Measurements from ENCODE around the gene ALPP.
"Not testable (repeated sequence)": the region's sequence is repeated elsewhere in the genome, so short reads cannot be mapped to it uniquely, and the experiment has no call there.

The ALPP gene

DNA sequence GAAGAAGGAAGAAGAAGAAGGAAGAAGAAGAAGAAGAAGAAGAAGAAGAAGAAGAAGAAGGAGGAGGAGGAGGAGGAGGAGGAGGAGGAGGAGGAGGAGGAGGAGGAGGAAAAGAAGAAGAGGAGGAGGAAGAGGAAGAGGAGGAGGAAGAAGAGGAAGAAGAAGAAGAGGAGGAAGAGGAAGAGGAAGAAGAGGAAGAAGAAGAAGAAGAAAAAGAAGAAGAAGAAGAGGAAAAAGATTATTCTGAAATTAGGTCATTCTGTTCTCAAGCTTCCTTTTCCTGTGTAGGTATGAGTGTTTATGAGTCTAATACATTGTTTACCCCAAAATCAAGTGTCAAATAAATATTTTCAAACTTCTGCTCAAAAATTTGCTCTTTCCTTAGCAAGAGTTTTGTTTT, 6.5 kb downstream of the ALPP start:
- not testable (repeated sequence) for DNase-seq

DNA sequence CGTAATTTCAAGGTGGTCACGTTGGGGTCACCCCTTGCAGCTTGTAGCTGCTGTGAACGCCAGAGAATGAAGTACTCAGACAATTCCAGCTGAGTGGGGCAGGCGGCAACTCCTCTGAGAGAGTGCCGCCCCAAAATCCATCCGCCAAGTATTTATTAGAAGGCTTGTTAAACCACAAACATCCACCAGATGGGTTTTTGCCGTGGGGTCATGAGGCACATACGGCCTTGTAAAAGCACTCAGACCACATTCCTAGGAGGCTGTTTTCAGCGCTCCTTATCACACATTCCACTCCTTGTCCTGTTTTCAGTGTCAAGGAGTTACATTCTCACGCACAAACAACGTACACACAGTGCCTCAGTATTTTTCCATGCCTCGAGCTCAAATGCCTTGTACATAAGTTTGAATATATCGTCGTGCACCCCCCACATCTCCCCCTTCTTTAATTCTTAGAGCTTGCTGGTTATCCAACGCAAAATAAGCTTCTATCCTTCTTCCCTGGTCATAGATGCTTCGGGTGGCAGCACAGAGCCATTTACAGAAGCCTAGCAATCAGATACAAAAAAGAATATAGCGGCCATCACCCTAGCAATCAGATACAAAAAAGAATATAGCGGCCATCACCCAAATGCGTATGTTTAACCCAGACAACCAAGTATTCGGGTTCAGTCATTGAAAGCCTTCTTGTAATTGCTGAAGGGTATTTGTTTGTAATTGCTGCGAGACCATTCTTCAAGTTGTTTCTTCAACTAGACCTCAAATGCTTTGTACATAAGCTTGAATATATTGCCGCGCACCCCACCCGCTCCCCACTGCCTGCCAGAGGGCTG, 7.3 kb downstream of the ALPP start:
- no peak for DNase-seq

DNA sequence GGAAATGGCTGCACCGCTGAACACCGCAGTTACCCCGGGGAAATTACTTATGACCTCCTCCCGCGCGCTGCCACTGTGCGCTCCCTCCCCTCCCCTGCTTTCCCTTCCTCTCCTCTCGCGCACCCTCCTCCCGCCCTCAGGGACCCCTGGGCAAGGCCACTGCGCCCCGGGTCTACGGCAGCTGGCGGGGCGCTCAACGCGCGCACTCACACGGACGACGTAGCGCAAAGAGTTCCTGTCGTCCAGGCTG, 7.9 kb downstream of the ALPP start:
- DNase-seq = no peak

DNA sequence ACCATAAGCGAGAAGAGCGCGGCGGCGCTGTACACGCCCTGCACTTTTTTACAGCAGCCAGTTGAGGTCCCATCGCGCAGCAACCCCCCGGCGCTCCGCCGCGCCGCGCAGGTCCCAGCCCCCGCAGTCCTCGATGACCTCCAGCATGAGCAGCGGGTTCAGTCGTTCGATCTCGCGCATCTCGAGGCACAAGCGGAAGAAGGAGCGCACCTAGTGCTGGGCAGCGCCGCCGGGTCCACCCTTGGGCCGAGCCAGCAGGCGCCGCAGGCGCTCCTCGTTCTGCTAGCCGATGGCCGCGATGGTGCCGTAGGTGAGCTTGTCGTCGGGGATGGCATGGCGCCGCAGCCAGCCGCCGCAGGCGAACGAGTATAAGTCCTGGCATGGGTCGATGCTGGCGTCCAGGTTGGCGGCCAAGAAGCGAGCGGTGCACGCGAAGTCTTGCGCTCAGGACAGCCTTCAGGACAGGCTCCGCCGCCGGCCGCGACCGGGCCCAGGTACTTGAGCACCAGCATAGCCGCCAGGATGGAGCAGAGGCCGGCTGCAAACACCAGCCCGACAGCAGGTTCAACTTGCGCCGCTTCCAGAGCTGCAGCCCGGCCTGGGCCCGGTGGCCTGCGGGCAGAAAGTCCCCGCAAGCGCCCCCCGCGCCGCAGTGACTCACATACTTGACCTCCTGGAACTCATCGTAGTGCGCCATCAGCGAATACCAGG, 8.3 kb downstream of the ALPP start:
- DNase-seq = no peak

DNA sequence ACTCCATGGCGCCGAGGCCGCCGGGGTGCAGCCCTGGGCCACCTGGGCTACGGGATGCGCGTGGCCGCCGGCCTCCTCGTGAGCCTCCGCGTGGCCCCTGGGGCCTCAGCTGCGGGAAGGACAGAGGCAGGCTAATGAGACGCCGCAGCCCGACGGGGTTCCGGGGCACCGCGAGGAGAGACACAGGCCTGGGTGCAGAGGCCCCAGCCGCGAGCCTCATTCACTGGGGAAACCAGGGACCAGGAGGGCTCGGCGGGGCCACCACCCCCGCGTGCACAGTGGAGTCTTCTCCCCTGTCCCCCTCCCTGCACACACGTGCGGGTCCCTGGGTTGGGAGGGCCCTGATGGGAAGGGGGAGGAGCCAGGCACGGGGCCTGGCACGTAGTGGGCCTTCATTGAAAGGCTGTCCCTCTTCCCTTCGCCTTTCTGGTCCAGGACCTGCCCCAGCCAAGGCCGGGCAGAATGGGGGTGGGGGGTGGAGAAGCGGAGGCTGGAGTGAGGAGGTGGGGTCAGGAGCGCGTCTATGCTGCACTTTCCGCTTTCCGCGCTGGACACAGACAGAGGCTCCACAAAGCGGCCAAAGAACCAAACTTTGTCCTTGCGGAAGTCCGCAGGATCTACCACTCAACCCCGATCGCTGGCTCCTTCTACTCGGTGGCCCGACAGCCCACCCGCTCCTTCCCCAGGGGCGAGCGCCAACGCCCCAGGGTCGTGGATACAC, 9.1 kb downstream of the ALPP start:
- DNase-seq = no peak

DNA sequence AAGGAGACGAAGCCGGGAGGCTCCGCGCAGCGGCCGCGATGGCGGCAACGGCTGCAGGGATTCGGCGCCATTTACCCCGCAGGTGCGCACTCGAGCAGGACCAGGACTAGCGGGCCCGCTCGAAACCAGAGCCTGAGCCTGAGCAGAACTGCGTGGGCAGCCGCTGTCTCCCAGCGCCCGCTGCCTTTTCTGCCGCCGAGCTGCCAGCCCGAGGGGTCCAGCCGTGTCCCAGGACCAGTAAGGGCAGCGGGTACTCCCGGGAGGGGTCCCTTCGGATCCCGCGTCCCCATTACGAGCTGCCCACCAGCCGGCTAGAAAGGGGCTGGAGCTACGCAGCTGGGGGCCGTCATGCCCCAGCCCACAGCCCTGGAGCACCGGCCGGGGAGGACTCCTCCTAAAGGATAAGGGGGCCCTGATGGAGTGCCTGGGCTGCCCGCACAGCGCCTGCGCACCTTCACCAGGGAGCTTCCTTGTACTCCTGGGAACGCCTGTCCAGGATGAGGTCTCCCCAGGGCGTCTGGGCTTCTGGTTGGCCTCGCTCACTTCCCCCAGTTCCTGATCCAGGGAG, 9.9 kb downstream of the ALPP start:
- no peak for DNase-seq

DNA sequence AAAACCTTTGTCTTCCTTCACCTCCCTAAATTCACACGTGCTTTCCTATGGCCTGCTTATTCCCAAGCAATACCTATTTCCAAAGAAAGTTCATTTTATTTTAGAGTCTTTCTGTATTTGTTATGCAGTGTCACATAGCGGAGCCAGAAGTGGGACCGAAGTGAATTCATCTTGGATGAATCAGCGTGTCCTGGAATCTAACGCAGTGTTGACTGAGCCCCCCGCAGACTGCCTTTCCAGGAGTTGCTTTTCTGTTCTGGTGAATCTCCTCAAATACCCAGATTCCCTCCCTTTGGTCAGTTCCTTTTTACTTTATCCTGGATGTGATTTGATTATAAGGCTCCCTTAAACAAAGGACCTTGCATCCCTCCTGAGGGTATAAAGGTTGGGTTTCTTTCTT, 10.8 kb downstream of the ALPP start:
- DNase-seq = no peak

DNA sequence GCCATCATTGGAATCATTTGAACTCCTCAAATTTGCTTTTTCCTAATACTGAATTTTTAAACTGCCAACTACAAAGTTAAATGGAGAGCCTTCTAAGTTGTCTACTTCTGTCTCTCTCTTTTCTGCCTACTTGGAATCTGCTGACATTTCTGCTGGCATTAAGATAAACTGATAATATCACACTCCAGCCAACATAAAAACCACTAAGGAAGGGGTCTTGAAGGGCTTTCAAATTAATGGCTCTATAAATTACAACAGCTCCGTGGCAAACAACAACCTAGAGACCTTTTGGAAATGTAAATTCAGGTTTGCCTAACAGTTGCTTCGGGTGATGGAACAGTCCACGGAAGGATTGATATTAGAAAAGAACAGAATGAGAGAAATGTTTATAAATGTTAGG, 12.1 kb downstream of the ALPP start:
- no peak for DNase-seq

DNA sequence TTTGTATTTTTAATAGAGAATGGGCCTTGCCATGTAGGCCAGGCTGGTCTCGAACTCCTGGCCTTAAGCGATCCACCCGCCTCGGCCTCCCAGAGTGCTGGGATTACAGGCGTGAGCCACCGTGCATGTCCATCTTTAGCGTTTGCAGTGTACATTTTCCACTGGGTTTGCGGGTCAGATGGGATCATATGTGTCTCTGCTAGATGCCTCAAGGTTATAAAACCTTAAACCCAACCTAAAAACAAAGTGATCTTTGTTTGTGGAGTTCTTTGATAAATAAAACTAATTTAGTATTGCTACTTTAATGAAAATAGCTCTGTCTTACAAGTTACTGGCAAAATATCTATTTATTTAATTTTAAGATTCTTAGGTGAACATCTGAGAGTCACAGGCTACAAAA, 15.0 kb downstream of the ALPP start:
- DNase-seq = no peak

DNA sequence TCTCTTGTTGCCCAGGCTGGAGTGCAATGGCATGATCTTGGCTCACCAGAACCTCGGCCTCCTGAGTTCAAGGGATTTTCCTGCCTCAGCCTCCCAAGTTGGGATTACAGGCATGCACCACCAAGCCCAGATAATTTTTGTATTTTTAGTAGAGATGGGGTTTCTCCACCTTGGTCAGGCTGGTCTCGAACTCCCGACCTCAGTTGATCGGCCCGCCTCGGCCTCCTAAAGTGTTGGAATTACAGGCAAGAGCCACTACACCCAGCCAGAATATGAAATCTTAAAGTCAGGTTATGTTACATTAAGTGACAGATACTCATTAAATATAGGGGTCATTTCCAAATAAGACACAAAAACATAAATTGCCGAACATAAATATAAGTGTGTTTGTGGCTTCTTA, 15.9 kb downstream of the ALPP start:
- not testable (repeated sequence) for DNase-seq

DNA sequence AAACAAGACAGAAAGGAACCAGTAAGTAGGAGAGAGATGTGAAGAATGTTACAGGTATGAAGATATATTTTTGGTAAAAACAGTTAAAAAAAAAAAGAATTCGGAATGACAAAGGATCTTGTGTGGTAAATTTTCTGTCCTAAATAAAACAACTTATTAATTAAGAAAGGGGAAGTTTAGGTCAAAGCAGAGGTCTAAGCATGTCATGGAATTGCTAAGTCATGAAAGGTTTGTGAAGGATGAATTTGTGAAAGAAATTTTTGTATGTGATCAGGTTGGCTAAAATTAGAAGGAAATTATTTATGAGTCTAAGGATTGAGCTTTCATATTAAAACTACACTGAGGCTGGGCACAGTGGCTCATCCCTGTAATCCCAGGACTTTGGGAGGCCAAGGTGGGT, 17.0 kb downstream of the ALPP start:
- no peak for DNase-seq

DNA sequence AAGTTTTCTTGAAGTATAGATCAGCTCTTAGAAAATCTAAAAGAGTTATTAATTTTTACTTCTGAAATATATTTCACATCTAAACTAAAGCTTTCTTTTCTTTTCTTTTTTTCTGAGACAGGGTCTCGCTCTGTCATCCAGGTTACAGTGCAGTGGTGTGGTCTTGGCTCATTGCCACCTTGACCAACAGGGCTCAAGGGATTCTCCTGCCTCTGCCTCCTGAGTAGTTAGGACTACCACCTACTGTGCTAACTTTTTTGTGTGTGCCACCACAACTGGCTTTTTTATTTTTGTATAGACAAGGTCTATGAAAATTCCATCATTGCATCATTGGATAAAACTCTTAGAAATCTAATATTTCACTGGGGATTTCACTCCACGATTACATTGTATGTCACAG, 18.1 kb downstream of the ALPP start:
- no peak for DNase-seq

DNA sequence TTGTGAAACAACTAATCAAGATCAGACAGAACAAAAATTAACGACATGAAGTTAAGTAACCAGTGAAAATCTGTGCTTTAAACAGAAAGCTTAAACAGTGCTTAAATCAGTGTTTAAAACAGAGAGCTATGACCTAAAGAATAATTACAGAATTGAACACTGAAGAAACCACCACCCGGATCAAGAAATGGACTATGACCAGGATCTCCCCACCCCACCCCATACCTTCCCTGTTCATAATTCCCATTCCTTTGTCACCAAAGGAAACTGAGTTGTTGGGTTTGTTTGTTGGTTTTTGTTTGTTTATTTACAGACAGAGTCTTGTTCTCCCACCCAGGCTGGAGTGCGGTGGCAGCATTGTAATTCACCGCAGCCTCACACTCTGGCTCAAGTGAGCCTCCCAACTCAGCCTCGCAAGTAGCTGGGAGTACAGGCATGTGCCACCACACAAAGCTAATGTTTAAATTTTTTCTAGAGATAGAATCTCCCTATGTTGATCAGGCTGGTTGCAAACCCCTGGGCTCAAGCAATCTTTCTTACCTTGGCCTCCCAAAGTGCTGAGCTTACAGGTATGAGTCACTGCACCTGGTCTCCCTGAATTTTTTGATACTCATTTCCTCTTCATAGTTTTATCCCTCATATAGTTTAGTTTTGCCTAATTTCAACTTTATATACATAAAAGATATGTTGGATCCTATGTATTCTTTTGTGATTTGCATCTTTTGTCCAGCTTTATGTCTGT, 19.9 kb downstream of the ALPP start:
- no peak for DNase-seq

DNA sequence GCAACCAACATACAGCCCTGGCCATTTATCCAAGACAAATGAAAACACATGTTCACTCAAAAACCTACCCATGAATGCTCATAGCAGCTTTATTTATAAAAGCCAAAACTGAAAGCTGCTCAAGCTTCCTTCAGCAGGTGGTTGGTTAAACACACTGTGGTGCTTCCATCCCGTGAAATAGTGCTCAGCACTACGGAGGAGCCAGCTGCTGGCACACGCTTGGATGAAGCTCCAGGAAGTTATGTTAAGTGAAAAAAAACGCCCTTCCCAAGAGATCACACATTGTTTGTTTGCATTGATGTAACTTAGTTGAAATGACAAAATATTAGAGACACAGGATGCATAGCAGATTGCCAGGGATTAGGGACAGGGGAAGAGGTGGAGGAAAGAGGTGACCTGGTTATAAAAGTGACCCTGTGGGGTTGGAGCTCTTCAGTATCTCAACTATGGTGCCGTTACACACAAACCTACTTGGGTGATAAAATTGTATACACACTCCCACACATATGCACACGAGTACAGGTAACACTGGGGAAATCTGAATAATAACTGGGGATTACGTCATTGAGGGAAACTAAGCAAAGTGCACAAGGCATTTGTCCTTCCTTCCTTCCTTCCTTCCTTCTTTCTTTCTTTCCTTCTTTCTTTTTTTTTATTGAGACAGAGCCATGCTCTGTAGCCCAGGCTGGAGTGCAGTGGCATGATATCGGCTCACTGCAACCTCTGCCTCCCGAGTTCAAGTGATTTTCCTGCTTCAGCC, 21.9 kb downstream of the ALPP start:
- no peak for DNase-seq

DNA sequence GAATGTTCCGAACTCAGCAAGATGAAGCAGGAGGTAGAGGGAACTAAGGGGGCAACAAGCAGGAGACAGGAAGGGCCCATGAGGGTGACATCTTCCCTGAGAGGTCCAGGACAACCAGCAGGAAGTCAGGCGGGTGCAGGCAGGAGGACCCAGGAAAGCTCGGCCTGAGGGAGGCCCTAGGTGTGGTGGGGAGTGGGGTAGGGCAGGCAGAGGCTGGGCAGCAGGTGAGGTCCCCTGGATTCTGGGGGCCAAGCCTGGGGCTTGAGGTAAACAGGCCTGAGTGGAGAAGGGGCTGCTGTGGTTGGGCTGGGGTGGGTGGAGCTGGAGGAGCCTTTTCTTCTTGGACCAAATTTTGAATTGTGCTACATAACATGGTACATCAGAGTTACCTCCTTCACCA, 24.0 kb downstream of the ALPP start:
- no peak for DNase-seq

DNA sequence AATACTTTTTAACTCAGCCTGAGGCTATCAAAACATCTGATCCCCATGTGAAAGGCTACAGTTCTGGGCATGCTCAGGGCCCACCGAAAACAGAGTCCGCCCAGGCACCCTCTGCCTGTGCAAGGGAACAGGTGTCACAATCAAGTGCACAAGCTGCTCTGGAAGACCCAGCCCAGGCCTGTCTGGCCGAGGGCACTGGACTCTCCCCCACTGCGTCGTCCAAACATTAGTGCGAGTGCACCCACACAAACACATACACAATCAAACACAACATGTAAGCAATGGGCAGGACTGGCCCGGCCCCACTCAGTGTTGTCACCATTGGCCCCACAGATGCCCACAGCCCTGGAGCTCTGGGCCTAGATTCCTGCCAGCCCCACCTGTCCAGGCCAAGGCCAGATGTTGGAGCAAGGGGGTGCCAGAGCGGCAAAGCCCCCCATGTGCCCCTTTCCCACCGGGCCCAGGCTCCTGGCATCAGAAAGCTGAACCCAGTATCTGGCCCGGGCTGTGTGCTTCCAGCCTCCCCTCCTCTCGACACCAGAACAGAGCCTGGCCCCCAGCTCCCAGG, 27.5 kb downstream of the ALPP start:
- no peak for DNase-seq

DNA sequence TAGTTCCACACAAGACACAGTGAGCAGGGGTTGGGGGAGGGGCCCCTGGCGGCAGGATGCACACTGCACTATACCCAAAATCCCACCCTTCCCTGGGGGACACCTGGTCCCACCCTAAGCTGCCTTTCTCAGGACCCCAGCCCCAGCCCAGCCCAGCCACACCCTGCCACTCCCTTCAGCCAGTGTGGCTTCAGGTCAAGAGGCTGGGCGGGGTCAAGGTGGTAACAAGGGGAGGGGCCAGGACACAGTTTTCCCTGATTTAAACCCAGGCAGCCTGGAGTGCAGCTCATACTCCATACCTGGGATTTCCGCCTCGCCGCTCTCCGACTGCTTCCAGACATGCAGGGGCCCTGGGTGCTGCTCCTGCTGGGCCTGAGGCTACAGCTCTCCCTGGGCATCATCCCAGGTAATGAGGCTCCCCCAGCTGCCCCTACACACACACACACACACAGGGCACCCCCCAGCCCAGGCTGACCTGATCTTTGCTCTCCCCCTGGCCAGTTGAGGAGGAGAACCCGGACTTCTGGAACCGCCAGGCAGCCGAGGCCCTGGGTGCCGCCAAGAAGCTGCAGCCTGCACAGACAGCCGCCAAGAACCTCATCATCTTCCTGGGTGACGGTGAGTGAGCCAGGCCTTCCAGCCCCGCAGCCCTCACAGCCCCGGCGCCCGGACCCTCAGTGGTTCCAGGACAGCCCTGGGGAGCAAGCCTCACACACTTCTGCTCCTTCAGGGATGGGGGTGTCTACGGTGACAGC, 28.2 kb downstream of the ALPP start, which contains the start of gene ALPG:
TSS of gene ALPG (plus strand) at position 289 of the 755 bp plus-strand sequence. CDS start at position 340, 51 bp downstream.
- DNase-seq = no peak

DNA sequence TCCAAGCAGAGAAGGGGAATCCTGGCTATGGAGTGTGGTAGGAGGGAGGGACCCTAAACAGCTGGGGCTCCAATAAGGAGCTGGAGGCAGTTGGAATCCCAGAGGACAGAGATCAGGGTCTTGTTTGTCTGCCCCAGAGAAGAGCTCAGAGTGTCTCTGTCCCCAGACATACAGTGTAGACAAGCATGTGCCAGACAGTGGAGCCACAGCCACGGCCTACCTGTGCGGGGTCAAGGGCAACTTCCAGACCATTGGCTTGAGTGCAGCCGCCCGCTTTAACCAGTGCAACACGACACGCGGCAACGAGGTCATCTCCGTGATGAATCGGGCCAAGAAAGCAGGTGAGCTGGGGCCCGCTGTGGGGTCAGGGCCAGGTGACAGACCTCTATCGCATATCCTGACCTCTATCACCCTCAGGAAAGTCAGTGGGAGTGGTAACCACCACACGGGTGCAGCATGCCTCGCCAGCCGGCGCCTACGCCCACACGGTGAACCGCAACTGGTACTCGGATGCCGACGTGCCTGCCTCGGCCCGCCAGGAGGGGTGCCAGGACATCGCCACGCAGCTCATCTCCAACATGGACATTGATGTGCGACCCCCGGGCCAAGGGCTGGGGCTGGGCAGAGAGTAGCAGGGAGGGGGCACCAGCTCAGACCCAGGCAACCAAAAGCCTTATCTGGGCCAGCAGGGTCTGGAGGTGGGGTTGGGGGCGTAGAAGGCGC, 29.0 kb downstream of the ALPP start:
- not testable (repeated sequence) for DNase-seq

DNA sequence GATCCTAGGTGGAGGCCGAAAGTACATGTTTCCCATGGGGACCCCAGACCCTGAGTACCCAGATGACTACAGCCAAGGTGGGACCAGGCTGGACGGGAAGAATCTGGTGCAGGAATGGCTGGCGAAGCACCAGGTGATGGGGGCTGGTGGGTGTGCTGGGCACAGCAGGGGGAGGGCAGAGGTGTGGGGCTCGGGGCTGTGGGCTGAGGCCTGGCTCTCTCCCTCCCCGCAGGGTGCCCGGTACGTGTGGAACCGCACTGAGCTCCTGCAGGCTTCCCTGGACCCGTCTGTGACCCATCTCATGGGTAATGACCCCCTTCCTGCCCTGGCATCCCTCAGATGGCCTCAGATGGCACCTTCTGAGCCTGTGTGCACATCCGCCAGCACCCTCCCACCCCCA, 29.7 kb downstream of the ALPP start:
- not testable (repeated sequence) for DNase-seq

DNA sequence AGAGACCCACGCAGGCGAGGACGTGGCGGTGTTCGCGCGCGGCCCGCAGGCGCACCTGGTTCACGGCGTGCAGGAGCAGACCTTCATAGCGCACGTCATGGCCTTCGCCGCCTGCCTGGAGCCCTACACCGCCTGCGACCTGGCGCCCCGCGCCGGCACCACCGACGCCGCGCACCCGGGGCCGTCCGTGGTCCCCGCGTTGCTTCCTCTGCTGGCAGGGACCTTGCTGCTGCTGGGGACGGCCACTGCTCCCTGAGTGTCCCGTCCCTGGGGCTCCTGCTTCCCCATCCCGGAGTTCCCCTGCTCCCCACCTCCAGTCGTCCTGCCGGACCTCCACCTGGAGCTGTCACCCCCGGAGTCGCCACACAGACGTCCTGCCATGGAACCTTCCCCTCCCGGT, 31.1 kb downstream of the ALPP start:
- DNase-seq = not testable (repeated sequence)
